IMR-90 (cell line): ENCODE results near the gene AKIRIN1. TPM values are rescaled to one million over a fixed set of nuclear protein-coding genes. Genes with fewer than 3 reads are reported as not detected.

Experiments used
- ATAC-seq: fragments of 200-7000 bp; cut with Tn5 transposase; 2 replicates; pipeline ENCODE4 v1.9.1; 2020; ENCODE audit warnings: low read depth, mild to moderate bottlenecking, moderate library complexity
- BruUV-seq: library from RNA; stranded (reverse); fragments of 400-500 nt; replicated peaks from 2 replicates; lab custom pipeline; 2021; lab: Mats Ljungman, UMichigan
- CTCF ChIA-PET: fragments of 300-600 bp; formaldehyde crosslinking; extraction: SDS; loops from one replicate; lab custom pipeline; 2021; ENCODE audit warnings: antibody characterized with exemption; lab: Yijun Ruan, JAX
- POLR2A ChIA-PET: fragments of 300-600 bp; sonication (Branson Sonifier 250); formaldehyde crosslinking; loops from one replicate; lab custom pipeline; 2022; ENCODE audit warnings: antibody characterized with exemption; ENCODE audit not compliant: unreplicated experiment; lab: Charles Lee
- DNase-seq: peaks from one replicate; pipeline ENCODE4 v3.0.0; 2013
- H2AFZ ChIP-seq: replicated peaks from 2 replicates; pipeline ENCODE3; 2013; ENCODE audit warnings: low read length, mild to moderate bottlenecking; ENCODE audit not compliant: poor library complexity
- H2AK5ac ChIP-seq: 2 replicates; pipeline ENCODE4 v1.6.1; 2013; ENCODE audit warnings: low read depth, low read length, inconsistent platforms
- H2AK9ac ChIP-seq: replicated peaks from 2 replicates; pipeline ENCODE3; 2013; ENCODE audit warnings: mild to moderate bottlenecking, low read depth, low read length, moderate library complexity; ENCODE audit not compliant: poor library complexity
- H2BK120ac ChIP-seq: 2 replicates; pipeline ENCODE4 v1.6.1; 2013; ENCODE audit warnings: low read depth, low read length, inconsistent platforms
- H2BK15ac ChIP-seq: 3 replicates; pipeline ENCODE4 v1.6.1; 2013; ENCODE audit warnings: low read depth, low read length, inconsistent platforms
- H2BK20ac ChIP-seq: 2 replicates; pipeline ENCODE4 v1.6.1; 2013; ENCODE audit warnings: low read depth, mild to moderate bottlenecking, inconsistent platforms, low read length, moderate library complexity
- H2BK5ac ChIP-seq: 2 replicates; pipeline ENCODE4 v1.6.1; 2013; ENCODE audit warnings: mild to moderate bottlenecking, low read depth, low read length, inconsistent platforms; ENCODE audit not compliant: poor library complexity, severe bottlenecking
- H3K14ac ChIP-seq: replicated peaks from 2 replicates; pipeline ENCODE4 v1.6.1; 2013; ENCODE audit warnings: low read depth, low read length, inconsistent platforms
- H3K18ac ChIP-seq: 2 replicates; pipeline ENCODE4 v1.6.1; 2013; ENCODE audit warnings: low read depth, low read length, control low read depth
- H3K23ac ChIP-seq: 2 replicates; pipeline ENCODE4 v1.6.1; 2013; ENCODE audit warnings: low read depth, low read length, inconsistent platforms
- H3K27ac ChIP-seq: 2 replicates; pipeline ENCODE4 v1.5.1; 2013; ENCODE audit warnings: mild to moderate bottlenecking, control low read depth, low read length; ENCODE audit not compliant: insufficient read depth
- H3K27me3 ChIP-seq: 2 replicates; pipeline ENCODE4 v1.6.1; 2013; ENCODE audit warnings: low read length; ENCODE audit not compliant: control insufficient read depth, insufficient read depth
- H3K36me3 ChIP-seq: 2 replicates; pipeline ENCODE4 v1.6.1; 2013; ENCODE audit warnings: low read length, mixed read lengths; ENCODE audit not compliant: control insufficient read depth, insufficient read depth
- H3K4ac ChIP-seq: 2 replicates; pipeline ENCODE4 v1.6.1; 2013; ENCODE audit warnings: low read depth, low read length, inconsistent platforms
- H3K4me1 ChIP-seq: 2 replicates; pipeline ENCODE4 v1.6.1; 2013; ENCODE audit warnings: low read length, mixed read lengths; ENCODE audit not compliant: control insufficient read depth, insufficient read depth
- H3K4me2 ChIP-seq: 2 replicates; pipeline ENCODE4 v1.6.1; 2013; ENCODE audit warnings: low read depth, mild to moderate bottlenecking, control low read depth, low read length, moderate library complexity
- H3K4me3 ChIP-seq: 2 replicates; pipeline ENCODE4 v1.5.1; 2013; ENCODE audit warnings: low read depth, mild to moderate bottlenecking, control low read depth, low read length, moderate library complexity; ENCODE audit not compliant: insufficient read depth
- H3K56ac ChIP-seq: 2 replicates; pipeline ENCODE4 v1.6.1; 2013; ENCODE audit warnings: low read length, inconsistent platforms; ENCODE audit not compliant: insufficient read depth; ENCODE audit errors: extremely low read depth
- H3K79me1 ChIP-seq, 2 experiments: 2 replicates each; pipeline ENCODE4 v1.6.1; 2013; ENCODE audit warnings: low read length in 2 of 2, inconsistent platforms in 1 of 2, low read depth in 1 of 2
- H3K9ac ChIP-seq: 2 replicates; pipeline ENCODE4 v1.6.1; 2013; ENCODE audit warnings: low read depth, low read length, control low read depth
- H3K9me1 ChIP-seq: 2 replicates; pipeline ENCODE4 v1.6.1; 2013; ENCODE audit warnings: low read length, inconsistent platforms; ENCODE audit not compliant: insufficient read depth
- H3K9me3 ChIP-seq: 2 replicates; pipeline ENCODE4 v1.6.1; 2013; ENCODE audit warnings: low read length; ENCODE audit not compliant: control insufficient read depth, insufficient read depth
- H4K20me1 ChIP-seq: 2 replicates; pipeline ENCODE4 v1.6.1; 2013; ENCODE audit warnings: low read length, inconsistent platforms; ENCODE audit not compliant: insufficient read depth
- H4K5ac ChIP-seq: 2 replicates; pipeline ENCODE4 v1.6.1; 2013; ENCODE audit warnings: mild to moderate bottlenecking, low read depth, low read length, control low read depth
- H4K8ac ChIP-seq, 2 experiments: 2 replicates each; pipeline ENCODE4 v1.6.1; 2013; ENCODE audit warnings: low read depth in 2 of 2, low read length in 2 of 2, control low read depth in 1 of 2, inconsistent platforms in 1 of 2
- H4K91ac ChIP-seq: 2 replicates; pipeline ENCODE4 v1.6.1; 2013; ENCODE audit warnings: low read depth, low read length, inconsistent platforms; ENCODE audit not compliant: insufficient read depth
- BHLHE40 ChIP-seq: fragments of 150-350 bp; IDR thresholded peaks from 2 replicates; pipeline ENCODE4 v1.6.1; 2016; ENCODE audit warnings: mild to moderate bottlenecking, low read depth, low read length
- CEBPB ChIP-seq: IDR thresholded peaks from 2 replicates; pipeline ENCODE4 v1.6.1; 2012; ENCODE audit warnings: low read depth, low read length, improper control_type of control experiment
- CHD1 ChIP-seq: IDR thresholded peaks from 2 replicates; pipeline ENCODE4 v1.6.1; 2012; ENCODE audit warnings: low read depth, low read length, improper control_type of control experiment
- CTCF ChIP-seq: conservative IDR thresholded peaks from 2 replicates; pipeline ENCODE4 v1.5.1; 2012; ENCODE audit warnings: mild to moderate bottlenecking, low read depth, low read length, improper control_type of control experiment
- ELK1 ChIP-seq: fragments of 150-350 bp; IDR thresholded peaks from 2 replicates; pipeline ENCODE4 v1.6.1; 2016; ENCODE audit warnings: low read depth, mild to moderate bottlenecking, low read length, moderate library complexity, borderline replicate concordance
- FOS ChIP-seq: fragments of 150-350 bp; IDR thresholded peaks from 2 replicates; pipeline ENCODE4 v1.6.1; 2016; ENCODE audit warnings: low read depth, low read length
- MAFK ChIP-seq: IDR thresholded peaks from 2 replicates; pipeline ENCODE4 v1.6.1; 2012; ENCODE audit warnings: low read depth, low read length, improper control_type of control experiment
- MAZ ChIP-seq: IDR thresholded peaks from 2 replicates; pipeline ENCODE4 v1.6.1; 2012; ENCODE audit warnings: low read depth, mild to moderate bottlenecking, low read length, improper control_type of control experiment, moderate library complexity, borderline replicate concordance
- MXI1 ChIP-seq: IDR thresholded peaks from 2 replicates; pipeline ENCODE4 v1.6.1; 2012; ENCODE audit warnings: low read depth, mild to moderate bottlenecking, low read length, moderate library complexity, borderline replicate concordance
- NFE2L2 ChIP-seq: fragments of 150-350 bp; IDR thresholded peaks from 2 replicates; pipeline ENCODE4 v1.6.1; 2016; ENCODE audit warnings: low read depth, mild to moderate bottlenecking, low read length
- POLR2A ChIP-seq: IDR thresholded peaks from 2 replicates; pipeline ENCODE4 v1.6.1; 2012; ENCODE audit warnings: mild to moderate bottlenecking, low read depth, low read length
- RAD21 ChIP-seq: IDR thresholded peaks from 2 replicates; pipeline ENCODE4 v1.6.1; 2012; ENCODE audit warnings: low read length, improper control_type of control experiment
- SMC3 ChIP-seq: fragments of 150-350 bp; IDR thresholded peaks from 2 replicates; pipeline ENCODE4 v1.6.1; 2016; ENCODE audit warnings: low read depth, mild to moderate bottlenecking, antibody characterized with exemption, low read length, moderate library complexity
- USF2 ChIP-seq: fragments of 150-350 bp; IDR thresholded peaks from 2 replicates; pipeline ENCODE4 v1.6.1; 2017; ENCODE audit warnings: mild to moderate bottlenecking, antibody characterized with exemption, low read length, low read depth
- WGBS, 2 experiments: methylation state at CpG; one replicate each; pipeline versions ENCODE4 v1.1.5 to v1.1.7; 2013; ENCODE audit warnings: missing lambda C conversion rate in 2 of 2; ENCODE audit not compliant: insufficient read length in 1 of 2; ENCODE audit errors: extremely low coverage in 2 of 2; 5-methylcytosine and 5-hydroxymethylcytosine counted together
- dilution Hi-C: fragments of 300-500 bp; cut with HindIII; formaldehyde crosslinking; loops from one replicate; pipeline ENCODE4 v1.14.3; 2018; ENCODE audit warnings: low sequenced_read_pairs; ENCODE audit not compliant: unreplicated experiment
- in situ Hi-C: fragments of 300-500 bp; cut with MboI; formaldehyde crosslinking; loops from 3 replicates; pipeline ENCODE4 v1.14.3; 2019; ENCODE audit warnings: low sequenced_read_pairs, inconsistent platforms, mixed read lengths
- intact Hi-C: fragments of 100-400 bp; cut with micrococcal nuclease; formaldehyde crosslinking; loops from 2 replicates; pipeline ENCODE4 v1.10.0; 2022
- polyA plus RNA-seq, 3 experiments: library from polyadenylated mRNA; depleted of rRNA; stranded (reverse); fragments of >200 nt; gene quantifications; 2 replicates each; pipeline ENCODE4 v1.2.3, GENCODE V29; 2012; ENCODE audit warnings: low replicate concordance in 1 of 3
- total RNA-seq: library from RNA; depleted of rRNA; stranded (reverse); fragments of >200 nt; gene quantifications from 2 replicates; pipeline ENCODE4 v1.2.3, GENCODE V29; 2012

Gene AKIRIN1
- total and polyA plus RNA-seq, 2 of the 4 experiments (the other 2 are of a cell fraction): 42.5 to 44.2 TPM

DNA sequence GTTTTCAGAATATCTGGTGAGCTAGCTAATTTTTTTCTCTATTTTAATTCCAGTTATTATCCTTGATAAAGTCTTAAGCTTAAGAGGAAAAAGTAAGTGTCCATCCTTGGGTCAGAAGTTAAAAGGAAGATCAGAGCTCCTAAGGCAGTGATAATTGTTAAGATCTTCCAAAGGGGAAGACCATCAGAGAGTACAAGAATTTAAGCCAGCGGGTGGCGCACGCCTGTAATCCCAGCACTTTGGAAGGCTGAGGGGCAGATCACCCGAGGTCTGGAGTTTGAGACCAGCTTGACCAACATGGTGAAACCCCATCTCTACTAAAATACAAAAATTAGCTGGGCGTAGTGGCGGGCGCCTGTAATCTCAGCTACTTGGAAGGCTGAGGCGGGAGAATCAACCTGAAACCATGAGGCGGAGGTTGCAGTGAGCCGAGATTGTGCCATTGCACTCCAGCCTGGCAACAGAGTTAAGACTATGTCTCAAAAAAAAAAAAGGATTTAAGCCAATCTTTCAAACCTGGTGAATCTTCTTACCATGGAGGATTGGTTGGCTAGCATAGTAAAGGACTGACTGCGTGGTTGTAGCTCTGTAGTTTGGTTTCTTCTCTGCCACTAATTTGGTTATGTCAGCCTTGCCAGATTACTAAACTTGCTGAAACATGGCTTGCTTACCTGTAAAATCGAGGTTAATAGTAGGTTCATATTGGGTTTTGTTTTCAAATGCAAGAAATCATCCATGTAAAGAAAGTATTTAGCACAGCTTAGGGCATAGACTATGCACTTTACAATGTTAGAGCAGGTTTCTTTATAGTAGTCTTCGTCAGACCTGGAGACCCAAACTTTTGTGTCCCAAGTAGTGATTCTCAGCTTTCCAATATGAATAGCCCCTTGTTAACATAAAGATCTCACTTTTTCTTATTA lies 15.9 kb downstream of the AKIRIN1 start:
- no TSS peak for BruUV-seq
- Histone ChIP-seq H3K4me1 (peaks cover 3% of the 10 kb centered on the region; the same call in 1 of the 2 replicates), H2AFZ (no peak overlapping the region), H3K4me3 (no peak overlapping the region), H3K56ac (no peak overlapping the region), H3K79me1 (peaks cover 19% of the 10 kb centered on the region in 2 experiments), H2AK9ac (no peak overlapping the region), H2BK20ac (no peak overlapping the region), H4K91ac (no peak overlapping the region), H3K9me1 (no peaks in the 10 kb centered on the region), H4K5ac (no peak overlapping the region), H3K36me3 (peaks cover 48% of the 10 kb centered on the region), H3K4ac (no peak overlapping the region), H2BK15ac (no peak overlapping the region), H3K27ac (no peak overlapping the region), H4K20me1 (peaks cover 4% of the 10 kb centered on the region), H3K27me3 (no peaks in the 10 kb centered on the region), H4K8ac (no peak overlapping the region), H2AK5ac (no peak overlapping the region), H3K18ac (no peak overlapping the region), H3K23ac (no peak overlapping the region), H2BK120ac (no peak overlapping the region), H3K9me3 (no peaks in the 10 kb centered on the region), H2BK5ac (no peak overlapping the region), H3K4me2 (no peak overlapping the region), H3K14ac (no peak overlapping the region), H3K9ac (no peak overlapping the region)
- intact Hi-C loops (no loop called here), in situ Hi-C loops (loop anchor here (25.0 kb wide), 1 partner anchor 995 kb away; the partner anchor contains the start of genes FHL3 and UTP11), dilution Hi-C loops (no loop called here)
- ChIA-PET CTCF (interaction anchor here (0.7 kb wide), 1 partner anchor 104 kb away, joined by 3 read pairs; no protein-coding TSS in a partner anchor), POLR2A (no interaction called here)
- TF ChIP-seq FOS: no peak
- no peak for TF ChIP-seq MAFK
- no peak for TF ChIP-seq SMC3
- no peak for TF ChIP-seq MAZ
- TF ChIP-seq RAD21: no peak
- no peak for TF ChIP-seq CEBPB
- TF ChIP-seq BHLHE40: no peak
- no peak for TF ChIP-seq CHD1
- TF ChIP-seq USF2: no peak
- TF ChIP-seq CTCF: no peak
- TF ChIP-seq MXI1: no peak
- TF ChIP-seq POLR2A: no peak
- TF ChIP-seq NFE2L2: no peak
- TF ChIP-seq ELK1: no peak
- 93% methylated on average over 3 of the region's 13 CpGs; no CpG with 5 or more reads in 1 of the 2 experiments for WGBS, 2 experiments
- ATAC-seq (no peak), DNase-seq (no peak)
